ENCODE measurements around the gene EXOC2.

The EXOC2 gene

GRCh38 chr6:658244-658643 lies 34.7 kb downstream of the EXOC2 start:
- H3K4me2 ChIP-seq (ENCODE audit: low read length), result no peak overlapping the region
- no peak for TF ChIP-seq EZH2phosphoT487 (IDR thresholded peaks at IDR 0.05; ENCODE audit: borderline replicate concordance, low read length)
- H3K27me3 ChIP-seq (ENCODE audit: control insufficient read depth, low read length), result no peaks in the 10 kb centered on the region
- H3K27ac ChIP-seq (ENCODE audit: low read depth, low read length), result no peak overlapping the region
- H4K20me1 ChIP-seq (ENCODE audit: control insufficient read depth, insufficient read depth, low read depth, low read length), result no peaks in the 10 kb centered on the region
- H3F3A ChIP-seq (ENCODE audit: control insufficient read depth, insufficient read depth), result no peaks in the 10 kb centered on the region
- peaks cover 14% of the 10 kb centered on the region for H3K79me2 ChIP-seq (ENCODE audit: control insufficient read depth, low read length)
- no peak overlapping the region for H3K4me3 ChIP-seq (ENCODE audit: low read length)
- H3K4me1 ChIP-seq (ENCODE audit: control insufficient read depth, low read length), result no peaks in the 10 kb centered on the region
- H3K9me2 ChIP-seq (replicated peaks; ENCODE audit: control insufficient read depth, low read length), result no peaks in the 10 kb centered on the region
- no peaks in the 10 kb centered on the region for H3K36me3 ChIP-seq (ENCODE audit: control insufficient read depth, low read length)
- H3K9me3 ChIP-seq (ENCODE audit: control insufficient read depth, insufficient read depth, low read length), result no peaks in the 10 kb centered on the region

- Histone ChIP-seq H3K4me3 (ENCODE audit: low read length) (no peak overlapping the region), H3K27me3 (ENCODE audit: control insufficient read depth, low read length) (no peaks in the 10 kb centered on the region), H3K9me3 (ENCODE audit: control insufficient read depth, insufficient read depth, low read length) (no peaks in the 10 kb centered on the region), H3F3A (ENCODE audit: control insufficient read depth, insufficient read depth) (no peaks in the 10 kb centered on the region), H3K4me1 (ENCODE audit: control insufficient read depth, low read length) (no peaks in the 10 kb centered on the region), H3K27ac (ENCODE audit: low read depth, low read length) (no peak overlapping the region), H4K20me1 (ENCODE audit: control insufficient read depth, insufficient read depth, low read depth, low read length) (no peaks in the 10 kb centered on the region), H3K4me2 (ENCODE audit: low read length) (no peak overlapping the region), H3K79me2 (ENCODE audit: control insufficient read depth, low read length) (peaks cover 11% of the 10 kb centered on the region), H3K36me3 (ENCODE audit: control insufficient read depth, low read length) (no peaks in the 10 kb centered on the region), H3K9me2 (replicated peaks; ENCODE audit: control insufficient read depth, low read length) (no peaks in the 10 kb centered on the region)
- TF ChIP-seq EZH2phosphoT487 (IDR thresholded peaks at IDR 0.05; ENCODE audit: borderline replicate concordance, low read length), result no peak
- no peak for TF ChIP-seq CTCF (IDR thresholded peaks at IDR 0.05; ENCODE audit: low read depth, low read length, poor library complexity, severe bottlenecking)
Measured at GRCh38 chr6:657743-658142, 35.2 kb downstream of the EXOC2 start.

- H3K27me3 ChIP-seq (ENCODE audit: control insufficient read depth, low read length), result no peaks in the 10 kb centered on the region
- H3K4me3 ChIP-seq (ENCODE audit: low read length), result no peak within 1 kb of the TSS
- no peak within 1 kb of the TSS for H3K27ac ChIP-seq (ENCODE audit: low read depth, low read length)
- H3F3A ChIP-seq (ENCODE audit: control insufficient read depth, insufficient read depth), result no peaks in the 10 kb centered on the region
- TF ChIP-seq CTCF (IDR thresholded peaks at IDR 0.05; ENCODE audit: low read depth, low read length, poor library complexity, severe bottlenecking), result no peak
- TF ChIP-seq EZH2phosphoT487 (IDR thresholded peaks at IDR 0.05; ENCODE audit: borderline replicate concordance, low read length), result no peak
- H3K4me1 ChIP-seq (ENCODE audit: control insufficient read depth, low read length), result no peaks in the 10 kb centered on the region
- H4K20me1 ChIP-seq (ENCODE audit: control insufficient read depth, insufficient read depth, low read depth, low read length), result no peaks in the 10 kb centered on the region
- no peaks in the 10 kb centered on the region for H3K9me2 ChIP-seq (replicated peaks; ENCODE audit: control insufficient read depth, low read length)
- no peaks in the 10 kb centered on the region for H3K36me3 ChIP-seq (ENCODE audit: control insufficient read depth, low read length)
- H3K79me2 ChIP-seq (ENCODE audit: control insufficient read depth, low read length), result peaks cover 8% of the 10 kb centered on the region; the same call in 1 of the 2 replicates
- no peaks in the 10 kb centered on the region for H3K9me3 ChIP-seq (ENCODE audit: control insufficient read depth, insufficient read depth, low read length)
- no peak within 1 kb of the TSS for H3K4me2 ChIP-seq (ENCODE audit: low read length)
Measured at GRCh38 chr6:656460-657252, 36.3 kb downstream of the EXOC2 start, which contains the start of gene HUS1B. Gene HUS1B, minus strand, starts transcription at chr6:657100. Its CDS starts 156 bp downstream, at chr6:656944.

GRCh38 chr6:654136-654535 lies 38.8 kb downstream of the EXOC2 start:
- Histone ChIP-seq H3K27ac (ENCODE audit: low read depth, low read length) (no peak overlapping the region), H3K9me3 (ENCODE audit: control insufficient read depth, insufficient read depth, low read length) (no peaks in the 10 kb centered on the region), H3K4me1 (ENCODE audit: control insufficient read depth, low read length) (no peaks in the 10 kb centered on the region), H3K4me2 (ENCODE audit: low read length) (no peak overlapping the region), H3K79me2 (ENCODE audit: control insufficient read depth, low read length) (no peaks in the 10 kb centered on the region; the same call in 1 of the 2 replicates), H3K9me2 (replicated peaks; ENCODE audit: control insufficient read depth, low read length) (no peaks in the 10 kb centered on the region), H3K27me3 (ENCODE audit: control insufficient read depth, low read length) (no peaks in the 10 kb centered on the region), H3K36me3 (ENCODE audit: control insufficient read depth, low read length) (no peaks in the 10 kb centered on the region), H3F3A (ENCODE audit: control insufficient read depth, insufficient read depth) (no peaks in the 10 kb centered on the region), H3K4me3 (ENCODE audit: low read length) (no peak overlapping the region), H4K20me1 (ENCODE audit: control insufficient read depth, insufficient read depth, low read depth, low read length) (no peaks in the 10 kb centered on the region)
- TF ChIP-seq EZH2phosphoT487 (IDR thresholded peaks at IDR 0.05; ENCODE audit: borderline replicate concordance, low read length) (no peak), CTCF (IDR thresholded peaks at IDR 0.05; ENCODE audit: low read depth, low read length, poor library complexity, severe bottlenecking) (no peak)

All from DOHH2 (cell line).